Ectodermal cell (in vitro differentiated cells): ENCODE results near the gene SINHCAF. TPM values are rescaled to one million over a fixed set of nuclear protein-coding genes. Genes with fewer than 3 reads are reported as not detected.
"Not testable (repeated sequence)": the region's sequence is repeated elsewhere in the genome, so short reads cannot be mapped to it uniquely, and the experiment has no call there.

Experiments used
- H3K27ac ChIP-seq: 2 replicates; pipeline ENCODE4 v1.7.0; 2013; ENCODE audit warnings: mild to moderate bottlenecking, low read depth, low read length; ENCODE audit not compliant: insufficient read depth, poor library complexity, severe bottlenecking
- H3K27me3 ChIP-seq: 2 replicates; pipeline ENCODE4 v1.7.0; 2013; ENCODE audit warnings: mild to moderate bottlenecking, low read length; ENCODE audit not compliant: insufficient read depth, control insufficient read depth, poor library complexity, severe bottlenecking
- H3K36me3 ChIP-seq: one replicate; pipeline ENCODE4 v1.7.0; 2013; ENCODE audit warnings: low read length; ENCODE audit not compliant: control insufficient read depth, insufficient read depth
- H3K4me1 ChIP-seq: one replicate; pipeline ENCODE4 v1.7.0; 2013; ENCODE audit warnings: low read length; ENCODE audit not compliant: control insufficient read depth, insufficient read depth
- H3K4me3 ChIP-seq: 2 replicates; pipeline ENCODE4 v1.7.0; 2013; ENCODE audit warnings: low read depth, low read length, control low read depth; ENCODE audit not compliant: insufficient read depth
- H3K9me3 ChIP-seq: 2 replicates; pipeline ENCODE4 v1.7.0; 2013; ENCODE audit warnings: mild to moderate bottlenecking, low read length, moderate library complexity; ENCODE audit not compliant: control insufficient read depth
- WGBS, 2 experiments: methylation state at CpG; one replicate each; pipeline ENCODE4 v1.1.7; 2013; ENCODE audit warnings: missing lambda C conversion rate in 2 of 2; 5-methylcytosine and 5-hydroxymethylcytosine counted together
- polyA plus RNA-seq, 4 experiments: library from polyadenylated mRNA; stranded (reverse); fragments of 50-300 nt; gene quantifications; one replicate each; pipeline ENCODE4 v1.2.3, GENCODE V29; 2013

Gene SINHCAF
- polyA plus RNA-seq (2013, experiment 1 of 4): 229 TPM
- polyA plus RNA-seq (2013, experiment 2 of 4): 268 TPM
- polyA plus RNA-seq (2013, experiment 3 of 4): 206 TPM
- 188 TPM for polyA plus RNA-seq (2013, experiment 4 of 4)

DNA sequence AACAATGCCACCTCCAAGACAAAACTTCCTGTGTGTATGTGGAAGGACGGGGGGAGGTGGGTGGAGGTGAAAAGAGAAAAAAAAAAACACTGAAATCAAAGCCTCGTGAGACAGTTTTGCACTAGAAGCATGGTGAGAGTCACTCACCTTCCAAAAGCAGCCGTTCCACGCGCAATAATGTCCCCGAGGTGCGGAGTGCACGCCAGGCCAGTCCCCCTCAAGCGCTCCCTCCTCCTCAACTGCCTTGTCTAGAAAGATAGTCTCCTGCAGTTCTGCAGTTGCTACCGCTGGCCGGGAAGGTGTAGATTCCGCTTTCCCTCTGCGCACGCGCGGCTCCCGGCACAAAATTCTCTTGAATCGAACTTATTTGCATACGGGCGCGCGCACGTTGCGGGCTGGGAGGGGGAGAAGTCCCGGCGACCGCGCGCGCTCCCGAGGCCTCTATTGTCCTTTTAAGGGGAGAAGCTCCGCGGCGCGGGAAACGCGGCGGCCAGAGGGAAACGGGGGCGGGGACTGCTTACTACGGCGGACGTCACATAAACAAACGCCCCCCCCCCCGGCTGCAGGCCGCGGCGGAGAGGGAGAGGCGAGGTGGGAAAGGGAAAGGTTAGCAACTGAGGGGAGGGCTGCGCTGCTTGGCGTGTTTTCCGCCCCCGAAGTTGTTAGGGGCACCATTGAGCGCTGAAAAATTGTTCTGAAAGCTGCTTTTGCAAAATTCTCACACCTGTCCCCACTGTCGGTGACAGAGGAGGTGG is at the start of gene SINHCAF:
Gene SINHCAF, minus strand, starts transcription at position 274 of the 755 bp plus-strand sequence. CDS start 27,946 bp downstream, outside the sequence.
- Histone ChIP-seq H3K27me3 (no peaks in the 10 kb centered on the region), H3K4me3 (peak within 1 kb of the TSS; percentile 75), H3K9me3 (no peaks in the 10 kb centered on the region), H3K4me1 (peaks cover 7% of the 10 kb centered on the region), H3K36me3 (no peaks in the 10 kb centered on the region), H3K27ac (peak within 1 kb of the TSS; percentile 92)
- WGBS, 2 experiments: 0 to 1% methylated on average over 53 to 55 of the region's 55 CpGs

DNA sequence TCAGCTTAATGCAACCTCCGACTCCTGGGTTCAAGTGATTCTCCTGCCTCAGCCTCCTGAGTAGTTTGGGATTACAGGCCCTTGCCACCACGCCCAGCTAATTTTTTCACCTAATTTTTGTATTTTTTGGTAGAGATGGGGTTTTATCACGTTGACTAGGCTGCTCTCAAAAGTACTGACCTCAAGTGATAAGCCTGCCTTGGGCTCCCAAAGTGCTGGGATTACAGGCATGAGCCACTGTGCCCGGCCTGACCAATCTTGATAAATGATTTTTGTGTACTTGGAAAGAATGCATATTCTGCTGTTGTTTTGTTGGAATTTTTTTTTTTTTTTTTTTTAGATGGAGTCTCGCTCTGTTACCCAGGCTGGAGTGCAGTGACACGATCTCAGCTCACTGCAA is 49.5 kb upstream of the SINHCAF start:
- H3K27ac ChIP-seq, H3K9me3 ChIP-seq, H3K27me3 ChIP-seq, H3K4me3 ChIP-seq, H3K36me3 ChIP-seq: not testable (repeated sequence)
- H3K4me1 ChIP-seq: peaks cover 10% of the 10 kb centered on the region
- 92 to 93% methylated on average over 5 to 6 of the region's 6 CpGs for WGBS, 2 experiments

- H3K4me3 ChIP-seq: no peak overlapping the region
- no peaks in the 10 kb centered on the region for H3K9me3 ChIP-seq
- H3K27ac ChIP-seq: peak overlapping the region; percentile 83
- 19 to 27% methylated on average over 2 of the region's 2 CpGs for WGBS, 2 experiments
- peaks cover 31% of the 10 kb centered on the region for H3K4me1 ChIP-seq
- H3K27me3 ChIP-seq: no peaks in the 10 kb centered on the region
- no peaks in the 10 kb centered on the region for H3K36me3 ChIP-seq
Observed at GRCh38 chr12:31371256-31371620, 45.3 kb upstream of the SINHCAF start.

DNA sequence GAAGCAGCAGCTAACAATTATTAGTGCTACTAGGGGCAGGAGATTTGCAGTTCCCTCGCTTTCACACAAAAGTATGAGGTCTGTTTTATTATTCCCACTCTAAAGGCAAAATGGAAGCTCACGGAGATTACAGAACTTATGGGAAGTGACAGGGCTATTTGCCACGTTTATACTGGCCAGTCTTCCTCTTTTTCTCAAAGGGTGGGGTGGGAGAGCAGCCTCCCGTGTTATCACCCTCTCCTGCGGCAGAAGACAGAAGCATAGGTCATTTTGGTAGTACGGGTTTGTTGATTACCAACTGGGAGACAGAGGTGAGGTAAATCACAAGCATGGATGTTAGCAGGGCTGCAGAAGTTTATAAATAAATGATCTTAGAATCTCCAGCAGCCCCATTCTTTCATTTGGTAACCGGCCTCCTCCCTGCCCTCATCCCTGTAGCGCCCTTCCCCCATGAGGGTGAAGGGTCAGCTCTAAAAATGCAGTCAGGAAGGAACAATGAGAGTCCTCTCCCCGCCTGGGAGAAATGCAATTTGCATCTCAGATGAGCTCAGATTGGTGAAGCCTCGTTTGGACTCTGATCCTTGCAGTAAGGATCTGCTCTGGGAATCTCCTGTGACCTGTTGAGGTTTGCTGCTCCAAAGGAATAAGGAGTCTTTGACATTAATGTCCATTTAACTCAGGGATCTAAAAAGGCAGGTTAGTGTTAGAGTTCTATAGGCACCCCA is 44.7 kb upstream of the SINHCAF start:
- H3K27ac ChIP-seq: peak overlapping the region; percentile 83

DNA sequence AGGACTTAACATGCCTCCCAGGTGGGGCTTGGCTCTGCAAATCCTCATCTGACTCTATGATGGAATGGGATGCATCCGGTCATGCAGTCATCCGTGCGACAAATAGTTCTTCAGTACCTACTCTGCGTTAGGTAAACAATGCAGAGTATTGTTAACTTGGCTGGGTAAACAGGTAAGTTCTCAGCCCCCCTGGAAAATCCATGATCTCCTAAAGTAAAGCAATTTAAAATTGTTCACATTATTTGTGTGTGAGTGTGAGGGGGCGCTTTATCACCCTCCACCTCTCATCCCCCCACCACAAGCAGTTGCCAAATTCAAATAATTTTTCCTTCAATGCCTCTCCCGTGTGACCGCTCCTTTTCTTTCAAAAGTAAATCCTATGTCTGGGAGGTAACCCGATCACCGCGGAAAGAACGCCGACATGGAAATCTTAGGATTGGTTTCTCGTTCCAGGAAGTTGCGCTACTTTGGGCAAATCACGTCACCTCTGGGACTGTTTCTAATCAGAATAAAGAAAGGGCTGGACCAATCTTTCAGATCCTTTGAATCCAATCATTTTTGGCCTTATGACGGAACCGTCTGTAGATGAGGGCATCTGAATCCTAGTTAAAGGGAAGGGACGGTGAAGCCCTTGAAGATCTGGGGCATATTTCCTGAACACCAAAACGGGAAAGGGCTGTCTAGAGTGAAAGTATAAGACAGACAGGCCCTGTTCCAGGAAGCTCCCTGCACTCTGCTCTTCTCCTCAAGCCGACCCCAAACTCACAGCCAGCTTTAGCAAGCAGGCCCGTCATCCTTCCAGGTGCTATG is 44.0 kb upstream of the SINHCAF start:
- Histone ChIP-seq H3K9me3 (no peaks in the 10 kb centered on the region), H3K4me3 (peak overlapping the region; percentile 16), H3K36me3 (no peaks in the 10 kb centered on the region), H3K27me3 (no peaks in the 10 kb centered on the region), H3K4me1 (peaks cover 31% of the 10 kb centered on the region), H3K27ac (peak overlapping the region; percentile 83)
- WGBS, 2 experiments: 24 to 25% methylated on average over 20 to 21 of the region's 21 CpGs

More for the DNA sequence above, 44.7 kb upstream of the SINHCAF start:
- Histone ChIP-seq H3K4me1 (peaks cover 31% of the 10 kb centered on the region), H3K27me3 (no peaks in the 10 kb centered on the region), H3K36me3 (no peaks in the 10 kb centered on the region), H3K9me3 (no peaks in the 10 kb centered on the region), H3K4me3 (peak overlapping the region; percentile 16)
- 10 to 11% methylated on average over 10 of the region's 10 CpGs for WGBS, 2 experiments

GRCh38 chr12:31368666-31369361 is 42.9 kb upstream of the SINHCAF start:
- H3K36me3 ChIP-seq: no peaks in the 10 kb centered on the region
- peaks cover 31% of the 10 kb centered on the region for H3K4me1 ChIP-seq
- 26 to 29% methylated on average over 8 of the region's 8 CpGs for WGBS, 2 experiments
- peak overlapping the region; percentile 83 for H3K27ac ChIP-seq
- no peak overlapping the region for H3K4me3 ChIP-seq
- no peaks in the 10 kb centered on the region for H3K9me3 ChIP-seq
- H3K27me3 ChIP-seq: no peaks in the 10 kb centered on the region

DNA sequence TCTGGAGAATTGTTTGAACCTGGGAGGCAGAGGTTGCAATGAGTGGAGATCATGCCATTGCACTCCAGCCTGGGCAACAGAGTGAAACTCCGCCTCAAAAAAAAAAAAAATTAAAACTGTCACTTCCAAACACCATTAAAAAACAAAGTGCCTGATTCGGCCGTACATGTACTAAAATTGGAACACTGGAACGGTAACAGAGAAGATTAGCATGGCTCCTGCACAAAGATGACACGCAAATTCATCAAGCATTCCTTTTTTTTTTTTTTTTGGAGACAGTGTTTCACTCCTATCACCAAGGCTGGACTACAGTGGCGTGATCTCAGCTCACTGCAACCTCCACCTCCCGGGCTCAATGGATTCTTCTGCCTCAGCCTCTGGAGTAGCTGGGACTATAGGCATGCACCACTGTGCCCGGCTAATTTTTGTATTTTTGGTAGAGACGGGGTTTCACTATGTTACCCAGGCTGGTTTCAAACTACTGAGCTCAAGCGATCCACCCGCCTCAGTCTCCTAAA is 40.2 kb upstream of the SINHCAF start:
- no peak overlapping the region for H3K27ac ChIP-seq
- peaks cover 44% of the 10 kb centered on the region for H3K4me1 ChIP-seq
- no peaks in the 10 kb centered on the region for H3K9me3 ChIP-seq
- H3K27me3 ChIP-seq: no peaks in the 10 kb centered on the region
- WGBS, 2 experiments: 90 to 94% methylated on average over 11 of the region's 11 CpGs
- no peaks in the 10 kb centered on the region for H3K36me3 ChIP-seq
- H3K4me3 ChIP-seq: no peak overlapping the region

DNA sequence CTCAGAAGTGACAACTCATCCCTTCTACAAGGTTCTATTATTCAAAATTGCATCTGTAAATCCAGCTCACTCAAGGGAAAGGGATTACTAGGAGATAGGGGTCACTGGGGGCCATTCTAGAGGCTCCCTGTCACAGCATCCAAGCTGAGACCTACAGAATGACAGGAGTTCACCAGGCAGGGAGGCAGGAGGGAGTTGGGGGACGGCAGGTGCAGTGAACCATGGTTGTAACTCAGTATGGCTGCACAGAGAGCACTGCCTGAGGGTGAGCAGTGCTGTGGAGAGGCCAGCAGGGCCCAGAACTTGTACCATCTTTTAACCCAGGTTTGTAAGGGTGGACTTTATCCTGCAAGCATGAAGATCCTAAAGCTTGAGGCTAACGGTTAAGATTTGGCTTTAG is 37.9 kb upstream of the SINHCAF start:
- peaks cover 26% of the 10 kb centered on the region for H3K4me1 ChIP-seq
- H3K36me3 ChIP-seq: no peaks in the 10 kb centered on the region
- H3K4me3 ChIP-seq: no peak overlapping the region
- H3K9me3 ChIP-seq: no peaks in the 10 kb centered on the region
- H3K27me3 ChIP-seq: no peaks in the 10 kb centered on the region
- no peak overlapping the region for H3K27ac ChIP-seq
- WGBS, 2 experiments: 76% methylated on average over 2 of the region's 2 CpGs

DNA sequence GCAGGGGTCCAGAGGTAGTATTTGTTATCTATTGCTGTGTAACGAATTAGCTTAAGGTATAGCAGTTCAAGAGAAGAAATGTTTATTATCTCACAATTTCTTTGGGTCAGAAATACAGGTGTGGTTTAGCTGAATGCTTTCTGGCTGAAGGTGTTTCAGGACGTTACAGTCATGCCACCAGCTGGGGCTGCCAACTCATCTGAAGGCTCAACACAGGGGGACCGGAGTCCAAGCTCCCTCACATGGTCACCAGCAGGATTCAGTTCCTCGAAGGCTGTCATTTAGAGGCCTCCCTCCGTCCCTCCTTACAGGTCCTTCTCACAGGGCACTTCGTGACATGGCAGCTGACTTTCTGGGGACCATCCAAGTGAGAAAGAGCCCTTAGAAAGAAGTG is 37.5 kb upstream of the SINHCAF start:
- no peaks in the 10 kb centered on the region for H3K9me3 ChIP-seq
- 74 to 77% methylated on average over 6 of the region's 6 CpGs for WGBS, 2 experiments
- H3K4me3 ChIP-seq: no peak overlapping the region
- peaks cover 22% of the 10 kb centered on the region for H3K4me1 ChIP-seq
- no peak overlapping the region for H3K27ac ChIP-seq
- H3K36me3 ChIP-seq: no peaks in the 10 kb centered on the region
- no peaks in the 10 kb centered on the region for H3K27me3 ChIP-seq
